Embryonic facial prominence (tissue), 1 donor: ENCODE data around the gene SH3GL3.

ENCODE experiments used
- DNase-seq: peaks from one replicate; pipeline ENCODE4 v3.0.0-alpha.2; 2016; ENCODE audit errors: extremely low spot score

SH3GL3 gene

GRCh38 chr15:83612898-83613635 is 165.9 kb downstream of the SH3GL3 start:
- no peak for DNase-seq

- no peak for DNase-seq
These were observed 166.6 kb downstream of the SH3GL3 start for GRCh38 chr15:83613714-83614113.

GRCh38 chr15:83616840-83617239 is 169.7 kb downstream of the SH3GL3 start:
- no peak for DNase-seq

- DNase-seq, result no peak
These were observed 179.1 kb downstream of the SH3GL3 start for GRCh38 chr15:83626171-83626802.

GRCh38 chr15:83631534-83631933 is 184.4 kb downstream of the SH3GL3 start:
- no peak for DNase-seq

- DNase-seq, result no peak
These were observed 196.1 kb downstream of the SH3GL3 start for GRCh38 chr15:83643201-83643600.

- no peak for DNase-seq
These were observed 197.3 kb downstream of the SH3GL3 start for GRCh38 chr15:83644439-83644838.

GRCh38 chr15:83650831-83651230 is 203.7 kb downstream of the SH3GL3 start:
- no peak for DNase-seq

GRCh38 chr15:83651541-83651940 is 204.4 kb downstream of the SH3GL3 start:
- DNase-seq, result no peak

GRCh38 chr15:83652626-83653204 is 205.6 kb downstream of the SH3GL3 start:
- DNase-seq, result no peak

GRCh38 chr15:83653288-83653638 is 206.1 kb downstream of the SH3GL3 start:
- no peak for DNase-seq

GRCh38 chr15:83653639-83654378 is 206.7 kb downstream of the SH3GL3 start, which contains the start of gene ADAMTSL3:
TSS of gene ADAMTSL3 (plus strand) at chr15:83654123. CDS start at chr15:83655762, 1,639 bp downstream.
- DNase-seq, result no peak

GRCh38 chr15:83654379-83655236 is 207.5 kb downstream of the SH3GL3 start:
- DNase-seq, result no peak

GRCh38 chr15:83655237-83655616 is 208.1 kb downstream of the SH3GL3 start:
- DNase-seq, result no peak

- no peak for DNase-seq
These were observed 209.1 kb downstream of the SH3GL3 start for GRCh38 chr15:83656192-83656591.

GRCh38 chr15:83656943-83657528 is 209.9 kb downstream of the SH3GL3 start:
- no peak for DNase-seq

GRCh38 chr15:83657549-83657948 is 210.4 kb downstream of the SH3GL3 start:
- DNase-seq, result no peak

- DNase-seq, result no peak
These were observed 211.6 kb downstream of the SH3GL3 start for GRCh38 chr15:83658430-83659416.

GRCh38 chr15:83659417-83659812 is 212.3 kb downstream of the SH3GL3 start:
- DNase-seq, result no peak

- no peak for DNase-seq
These were observed 218.3 kb downstream of the SH3GL3 start for GRCh38 chr15:83665480-83665879.
